Muscle layer of colon (tissue), 2 donors: Measurements from ENCODE around the gene ATP11A.

Experiments
- H3K27ac ChIP-seq: one replicate; pipeline ENCODE4 v1.7.0; 2013; ENCODE audit warnings: low read depth, mild to moderate bottlenecking, low read length, moderate library complexity
- H3K27me3 ChIP-seq, 2 donors: one replicate each; pipeline ENCODE4 v1.7.0; 2013; ENCODE audit warnings: low read length in 2 of 2, mild to moderate bottlenecking in 2 of 2; ENCODE audit not compliant: insufficient read depth in 2 of 2, control insufficient read depth in 1 of 2
- H3K36me3 ChIP-seq: one replicate; pipeline ENCODE4 v1.7.0; 2013; ENCODE audit warnings: mild to moderate bottlenecking, low read length; ENCODE audit not compliant: insufficient read depth
- H3K4me1 ChIP-seq: one replicate; pipeline ENCODE4 v1.7.0; 2013; ENCODE audit warnings: mild to moderate bottlenecking, low read length; ENCODE audit not compliant: insufficient read depth
- H3K4me3 ChIP-seq, 2 donors: one replicate each; pipeline ENCODE4 v1.7.0; 2013; ENCODE audit warnings: low read length in 2 of 2, low read depth in 1 of 2, mild to moderate bottlenecking in 1 of 2, moderate library complexity in 1 of 2
- H3K9ac ChIP-seq: one replicate; pipeline ENCODE4 v1.7.0; 2013; ENCODE audit warnings: low read length
- H3K9me3 ChIP-seq: one replicate; pipeline ENCODE4 v1.7.0; 2013; ENCODE audit warnings: mild to moderate bottlenecking, low read length
- donor health status: abdominal sarcoma.
- donor health status: Adenocarcinoma of cecum.

ATP11A gene

DNA sequence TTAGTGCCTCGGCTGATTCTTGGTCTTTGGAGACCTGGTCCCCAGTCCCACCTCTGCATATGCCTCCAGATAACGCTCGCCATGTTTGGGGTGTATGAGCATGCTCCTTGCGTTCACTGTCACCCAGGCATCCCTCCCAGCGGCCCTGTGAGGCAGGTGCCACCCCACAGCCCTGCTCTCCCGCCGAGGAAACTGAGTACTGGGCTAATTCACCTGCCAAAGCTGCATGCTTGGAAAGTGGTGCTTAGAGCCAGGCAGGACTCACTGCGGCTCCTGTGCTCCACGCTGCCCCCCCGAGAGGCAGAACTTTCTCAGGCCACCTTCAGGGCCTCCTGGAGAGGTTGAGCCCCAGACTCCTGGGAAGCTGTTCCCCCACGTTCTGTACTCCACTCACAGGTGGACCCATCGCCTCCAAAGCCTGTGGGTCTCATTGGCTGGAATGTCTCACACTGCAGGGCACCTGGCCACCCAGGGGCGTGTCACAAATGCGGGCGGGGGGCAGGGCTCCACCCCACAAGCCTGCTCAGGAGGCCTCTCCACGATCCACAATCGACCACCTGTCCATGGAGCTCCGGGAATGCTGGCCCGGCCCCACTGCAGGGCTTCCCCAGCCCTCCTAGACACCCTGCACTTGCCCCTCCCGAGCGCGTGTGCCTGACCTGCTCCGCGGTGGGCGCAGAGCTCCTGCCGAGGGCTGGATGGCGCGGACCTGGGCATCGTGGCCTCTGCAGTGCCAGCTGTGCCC lies 64.6 kb downstream of the ATP11A start:
- H3K9ac ChIP-seq: no peak overlapping the region
- H3K27ac ChIP-seq: no peak overlapping the region
- H3K4me3 ChIP-seq: no peak overlapping the region
- peaks cover 8% of the 10 kb centered on the region for H3K4me1 ChIP-seq
- H3K9me3 ChIP-seq: no peaks in the 10 kb centered on the region
- no peaks in the 10 kb centered on the region for H3K27me3 ChIP-seq
- no peaks in the 10 kb centered on the region for H3K36me3 ChIP-seq

DNA sequence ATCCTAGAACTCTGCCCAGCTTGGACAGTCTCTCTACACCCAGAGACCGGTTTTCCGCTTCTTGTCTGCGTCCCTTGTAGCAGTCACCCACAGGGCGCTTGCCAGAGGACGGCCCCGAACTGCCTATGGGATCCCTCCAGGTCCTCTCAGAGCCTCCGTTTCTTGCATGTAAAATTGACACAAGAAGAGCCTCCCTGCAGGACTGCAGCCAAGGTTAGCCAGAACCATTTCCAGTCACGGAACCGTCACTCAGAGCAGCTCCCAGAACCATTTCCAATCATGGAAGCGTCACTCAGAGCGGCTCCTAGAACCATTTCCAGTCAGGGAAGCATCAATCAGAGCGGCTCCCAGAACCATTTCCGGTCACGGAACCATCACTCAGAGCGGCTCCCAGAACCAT lies 65.5 kb downstream of the ATP11A start:
- Histone ChIP-seq H3K9ac (no peak overlapping the region), H3K36me3 (no peaks in the 10 kb centered on the region), H3K4me3 (no peak overlapping the region), H3K4me1 (peaks cover 8% of the 10 kb centered on the region), H3K9me3 (no peaks in the 10 kb centered on the region), H3K27me3 (no peaks in the 10 kb centered on the region), H3K27ac (no peak overlapping the region)

DNA sequence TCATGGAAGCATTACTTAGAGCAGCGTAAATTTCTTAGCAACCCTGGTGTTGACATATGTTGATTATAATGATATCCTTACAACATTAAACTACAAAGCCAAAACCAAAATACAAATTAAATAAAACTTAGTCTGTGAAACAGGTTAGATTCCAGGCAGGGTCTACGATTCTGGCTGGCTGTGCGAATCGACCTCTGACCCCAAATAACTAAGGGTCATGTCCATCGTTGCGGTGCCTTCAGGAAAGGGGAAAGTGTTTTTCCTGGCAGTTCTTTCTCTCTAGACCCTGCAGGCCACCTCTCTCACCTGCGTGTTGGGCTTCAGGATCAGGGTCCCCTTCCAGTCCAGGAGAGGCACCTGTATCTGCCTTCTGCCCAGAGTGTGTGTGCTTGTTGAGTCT lies 66.2 kb downstream of the ATP11A start:
- Histone ChIP-seq H3K27ac (no peak overlapping the region), H3K4me1 (peaks cover 8% of the 10 kb centered on the region), H3K9ac (no peak overlapping the region)

DNA sequence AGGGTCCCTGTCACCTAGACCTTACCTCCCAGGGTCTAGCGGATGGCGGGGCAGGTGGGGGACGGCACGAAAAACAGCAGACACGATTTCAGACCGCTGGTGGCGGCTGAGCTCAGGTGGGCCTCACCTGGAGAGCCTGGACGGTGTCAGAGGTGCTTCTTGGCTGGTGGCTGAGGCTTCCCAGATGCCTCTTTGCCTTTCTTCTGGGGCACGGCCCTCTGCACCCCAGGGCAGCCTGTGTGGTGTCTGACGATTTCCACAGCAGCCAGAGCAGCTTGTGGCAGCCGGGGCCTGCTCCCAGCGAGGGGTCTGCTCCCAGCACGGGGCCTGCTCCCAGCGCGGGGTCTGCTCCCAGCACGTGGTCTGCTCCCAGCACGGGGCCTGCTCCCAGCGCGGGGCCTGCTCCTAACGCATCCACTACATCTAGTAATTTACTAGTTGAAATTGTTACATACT lies 66.7 kb downstream of the ATP11A start:
- no peak overlapping the region for H3K9ac ChIP-seq
- H3K27me3 ChIP-seq: no peaks in the 10 kb centered on the region
- H3K4me1 ChIP-seq: peaks cover 8% of the 10 kb centered on the region
- H3K36me3 ChIP-seq: no peaks in the 10 kb centered on the region
- no peaks in the 10 kb centered on the region for H3K9me3 ChIP-seq
- no peak overlapping the region for H3K27ac ChIP-seq
- no peak overlapping the region for H3K4me3 ChIP-seq

More for the DNA sequence above, 66.2 kb downstream of the ATP11A start:
- Histone ChIP-seq H3K36me3 (no peaks in the 10 kb centered on the region), H3K9me3 (no peaks in the 10 kb centered on the region), H3K27me3 (no peaks in the 10 kb centered on the region), H3K4me3 (no peak overlapping the region)

DNA sequence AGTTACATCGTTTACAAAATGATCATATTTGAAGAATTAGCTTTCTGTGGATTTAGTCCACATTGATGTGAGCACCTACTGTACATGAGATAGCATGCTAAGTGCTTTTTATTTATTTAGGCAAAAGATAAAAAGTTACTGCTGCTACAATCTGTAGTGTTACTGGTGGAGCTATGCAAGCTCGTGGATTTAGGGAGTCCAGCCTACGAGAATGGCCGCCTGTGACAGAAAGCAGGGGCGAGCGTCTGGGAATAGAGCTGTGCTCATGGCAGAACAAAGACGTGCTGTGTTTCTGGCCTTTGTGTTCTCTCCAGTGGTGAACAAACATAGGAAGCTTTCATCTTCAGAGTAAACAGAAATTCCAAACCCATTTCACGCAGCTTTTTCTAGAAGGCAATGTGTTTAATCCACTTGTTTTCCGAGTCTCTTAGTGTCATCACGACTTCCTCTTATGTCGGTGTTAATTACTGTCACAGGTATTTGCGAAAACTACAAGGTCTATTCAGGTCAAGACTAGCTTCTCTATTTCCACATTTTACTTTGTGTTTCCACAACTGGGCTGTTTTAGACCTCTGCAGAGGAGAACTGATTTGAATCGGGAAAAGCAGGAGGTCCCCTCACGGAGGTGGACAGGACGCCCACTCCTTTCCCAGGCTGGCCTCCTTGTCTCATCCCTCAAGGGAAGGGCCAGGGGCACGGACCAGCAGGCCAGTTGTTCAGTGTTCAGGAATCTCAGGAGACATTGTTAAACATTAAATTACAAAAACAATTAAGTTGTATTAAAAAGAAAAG lies 67.3 kb downstream of the ATP11A start:
- no peak overlapping the region for H3K9ac ChIP-seq
- no peaks in the 10 kb centered on the region for H3K9me3 ChIP-seq
- no peaks in the 10 kb centered on the region for H3K36me3 ChIP-seq
- no peaks in the 10 kb centered on the region for H3K27me3 ChIP-seq
- no peak overlapping the region for H3K27ac ChIP-seq
- peaks cover 8% of the 10 kb centered on the region for H3K4me1 ChIP-seq
- H3K4me3 ChIP-seq: no peak overlapping the region

DNA sequence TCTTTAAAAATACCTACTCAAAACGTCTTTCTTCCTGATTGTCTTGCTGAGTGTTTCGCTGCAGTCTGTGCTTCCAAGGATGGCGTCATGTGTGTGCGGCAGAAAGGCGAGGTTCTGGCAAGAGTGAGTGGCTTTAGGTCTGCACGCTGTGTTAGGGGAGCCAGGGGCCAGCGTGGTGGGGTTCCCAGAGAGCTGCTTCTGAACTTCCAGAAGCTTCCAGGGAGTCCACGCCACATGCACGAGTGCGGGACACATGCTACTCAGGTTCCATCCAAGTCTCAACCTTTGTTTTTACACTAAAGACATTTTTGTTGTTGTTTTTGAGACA lies 67.9 kb downstream of the ATP11A start:
- H3K27me3 ChIP-seq: no peaks in the 10 kb centered on the region
- H3K36me3 ChIP-seq: no peaks in the 10 kb centered on the region
- peaks cover 8% of the 10 kb centered on the region for H3K4me1 ChIP-seq
- no peak overlapping the region for H3K4me3 ChIP-seq
- no peaks in the 10 kb centered on the region for H3K9me3 ChIP-seq
- H3K27ac ChIP-seq: no peak overlapping the region
- no peak overlapping the region for H3K9ac ChIP-seq

DNA sequence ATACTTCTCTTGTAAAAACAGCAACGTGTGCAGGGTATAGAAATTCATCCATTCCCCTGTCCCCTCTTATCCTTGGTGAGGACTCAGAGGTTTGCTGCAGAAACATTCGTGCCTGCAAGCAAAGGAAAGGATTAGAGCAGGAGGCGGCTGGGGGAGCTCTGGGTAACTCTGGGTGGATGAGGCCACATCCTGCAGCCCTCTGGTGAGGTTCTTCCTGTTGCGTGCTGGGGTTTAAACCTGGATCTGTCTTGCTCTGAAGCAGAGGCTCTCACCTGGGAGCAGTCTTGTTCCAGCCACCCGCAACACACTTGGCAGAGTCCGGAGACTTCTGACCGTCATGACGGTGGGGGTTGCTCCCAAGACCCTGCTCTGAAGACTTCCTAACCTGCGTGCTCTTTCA lies 69.2 kb downstream of the ATP11A start:
- Histone ChIP-seq H3K4me1 (no peaks in the 10 kb centered on the region), H3K36me3 (no peaks in the 10 kb centered on the region), H3K9me3 (no peaks in the 10 kb centered on the region), H3K27ac (no peak overlapping the region), H3K4me3 (no peak overlapping the region), H3K27me3 (no peaks in the 10 kb centered on the region), H3K9ac (no peak overlapping the region)

DNA sequence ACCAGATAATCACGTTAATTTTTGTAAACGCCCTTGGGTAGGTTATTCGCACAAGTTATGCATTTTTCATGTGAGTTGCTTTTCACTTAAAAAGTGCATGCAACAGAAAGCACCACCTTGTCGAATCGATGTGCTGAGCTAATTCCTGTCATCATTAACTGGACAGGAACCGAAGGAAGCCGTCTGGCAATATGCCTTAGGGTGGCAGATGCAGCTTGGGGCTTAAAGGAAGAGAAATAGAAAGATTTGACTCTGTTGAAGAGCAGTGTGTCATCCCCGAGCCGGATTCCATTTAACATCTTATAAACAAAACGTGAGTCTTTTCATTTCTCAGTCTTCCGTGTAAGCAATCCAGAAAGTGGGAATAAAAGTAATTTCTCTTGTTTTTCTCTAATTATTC lies 70.0 kb downstream of the ATP11A start:
- Histone ChIP-seq H3K9me3 (no peaks in the 10 kb centered on the region), H3K4me3 (no peak overlapping the region), H3K36me3 (no peaks in the 10 kb centered on the region), H3K4me1 (no peaks in the 10 kb centered on the region), H3K27me3 (no peaks in the 10 kb centered on the region), H3K27ac (no peak overlapping the region), H3K9ac (no peak overlapping the region)

DNA sequence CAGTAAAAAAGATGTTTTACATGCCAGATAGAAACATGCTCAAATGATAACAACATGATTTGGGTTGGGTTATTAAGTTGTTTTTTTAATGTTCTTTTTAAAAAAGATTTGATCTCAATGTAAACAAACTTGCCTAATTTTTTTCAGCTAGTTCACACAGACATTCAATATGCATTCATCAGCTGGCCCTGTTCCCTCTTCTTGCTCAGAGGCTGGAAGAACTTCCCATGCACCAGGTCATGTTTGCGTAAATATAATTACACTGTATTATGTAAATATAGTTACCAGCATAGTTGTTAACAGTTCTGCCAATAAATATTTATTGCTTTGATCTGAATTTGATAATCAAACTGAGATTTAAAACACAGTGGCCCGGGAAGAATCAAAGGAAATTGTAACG lies 70.6 kb downstream of the ATP11A start:
- H3K9me3 ChIP-seq: no peaks in the 10 kb centered on the region
- H3K36me3 ChIP-seq: no peaks in the 10 kb centered on the region
- no peak overlapping the region for H3K4me3 ChIP-seq
- H3K9ac ChIP-seq: no peak overlapping the region
- H3K27ac ChIP-seq: no peak overlapping the region
- no peaks in the 10 kb centered on the region for H3K4me1 ChIP-seq
- H3K27me3 ChIP-seq: no peaks in the 10 kb centered on the region

DNA sequence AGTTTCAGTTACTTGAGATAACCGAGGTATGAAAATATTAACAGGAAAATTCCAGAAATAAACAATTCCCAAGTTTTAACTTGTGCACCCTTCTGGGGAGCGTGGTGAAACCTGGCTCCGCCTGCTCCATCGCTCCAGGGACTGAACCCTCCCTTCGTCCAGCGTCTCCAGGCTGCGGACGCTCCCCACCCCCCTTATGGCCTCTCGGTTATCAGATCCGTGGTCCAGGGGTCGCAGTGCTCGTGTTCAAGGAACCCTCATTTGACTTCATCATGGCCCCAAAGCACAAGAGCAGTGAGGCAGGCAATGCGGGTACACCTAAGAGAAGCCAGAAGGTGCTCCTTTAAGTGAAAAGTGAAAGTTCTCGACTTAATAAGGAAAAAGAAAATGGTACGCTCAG lies 71.1 kb downstream of the ATP11A start:
- Histone ChIP-seq H3K36me3 (no peaks in the 10 kb centered on the region), H3K27ac (no peak overlapping the region), H3K4me3 (no peak overlapping the region), H3K9ac (no peak overlapping the region), H3K4me1 (no peaks in the 10 kb centered on the region), H3K27me3 (no peaks in the 10 kb centered on the region), H3K9me3 (no peaks in the 10 kb centered on the region)

DNA sequence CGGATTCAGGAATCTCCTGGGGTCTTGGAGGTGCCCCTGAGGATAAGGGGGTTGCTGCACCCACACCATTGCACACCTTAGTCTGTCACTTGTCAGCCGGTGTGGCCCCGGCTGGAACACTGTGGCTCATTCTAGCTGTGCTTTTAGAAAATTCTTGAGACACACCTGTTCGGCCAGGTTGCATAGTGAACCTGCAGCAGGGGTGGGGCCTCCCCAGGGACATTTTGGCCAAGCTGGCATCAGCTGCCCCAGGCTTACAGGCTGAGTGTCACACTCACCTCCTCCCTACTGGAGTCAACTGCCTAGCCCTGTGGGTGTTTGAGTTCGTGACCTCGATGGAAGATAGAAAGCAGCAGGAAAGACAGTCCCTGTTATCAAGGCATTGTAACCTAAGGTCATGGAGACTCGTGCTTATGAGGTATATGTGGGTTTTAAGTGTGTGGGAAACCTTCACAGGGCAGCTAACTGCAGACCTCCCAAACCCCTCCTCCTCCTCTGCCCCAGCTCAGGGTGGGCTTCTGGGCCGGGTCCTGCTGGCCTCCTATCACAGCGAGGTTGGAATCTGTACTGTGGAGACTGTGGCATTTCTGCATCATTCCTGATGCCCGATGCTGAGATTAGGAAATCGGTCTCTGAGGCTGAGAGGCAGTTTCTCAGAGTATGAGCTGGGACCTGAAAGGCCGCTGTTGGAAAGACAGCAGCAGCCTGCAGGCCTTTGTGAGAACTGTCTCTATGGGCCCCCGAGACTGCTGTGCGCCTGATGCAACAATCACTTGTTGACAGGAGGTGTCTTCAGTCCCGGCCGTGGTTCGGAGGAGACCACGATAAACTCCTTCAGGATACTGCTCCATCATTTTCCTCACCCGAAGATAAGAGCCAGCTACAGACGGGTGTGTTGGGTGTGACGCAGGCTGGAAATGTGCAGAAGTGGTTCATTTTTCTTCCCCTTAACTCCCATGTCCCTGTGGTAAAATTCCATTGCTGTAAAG lies 72.2 kb downstream of the ATP11A start:
- Histone ChIP-seq H3K9me3 (no peaks in the 10 kb centered on the region), H3K4me1 (no peaks in the 10 kb centered on the region), H3K9ac (no peak overlapping the region), H3K27ac (no peak overlapping the region), H3K36me3 (no peaks in the 10 kb centered on the region), H3K27me3 (no peaks in the 10 kb centered on the region), H3K4me3 (no peak overlapping the region)
